Neutrophil (primary cell): ENCODE results near the gene RBFOX2.

ENCODE experiments used
- H3K27ac ChIP-seq: fragments of 200-600 bp; sonication (generic); 2 replicates; pipeline ENCODE4 v1.5.1; 2016; ENCODE audit warnings: mild to moderate bottlenecking, moderate library complexity
- H3K27me3 ChIP-seq: fragments of 200-600 bp; sonication (generic); 2 replicates; pipeline ENCODE4 v1.6.0; 2016; ENCODE audit warnings: mild to moderate bottlenecking
- H3K36me3 ChIP-seq: fragments of 200-600 bp; sonication (generic); 2 replicates; pipeline ENCODE4 v1.5.1; 2017
- H3K4me1 ChIP-seq, 2 experiments: fragments of 200-600 bp in 1 of 2; sonication (generic) in 1 of 2; 1 replicate in 1 of 2; 2 replicates in 1 of 2; pipeline versions ENCODE4 v1.5.1 to v1.6.1; 2013 to 2016; ENCODE audit warnings: low read depth in 1 of 2, low read length in 1 of 2, mild to moderate bottlenecking in 1 of 2, moderate library complexity in 1 of 2; ENCODE audit not compliant: control insufficient read depth in 1 of 2, insufficient read depth in 1 of 2
- H3K4me3 ChIP-seq, 2 experiments: fragments of 200-600 bp in 1 of 2; sonication (generic) in 1 of 2; 1 replicate in 1 of 2; 2 replicates in 1 of 2; pipeline ENCODE4 v1.5.1; 2013 to 2016; ENCODE audit warnings: low read depth in 1 of 2, low read length in 1 of 2, mild to moderate bottlenecking in 1 of 2, moderate library complexity in 1 of 2
- H3K9me3 ChIP-seq: fragments of 200-600 bp; sonication (generic); 2 replicates; pipeline ENCODE4 v1.5.1; 2016
- CTCF ChIP-seq: fragments of 200-600 bp; sonication (generic); IDR thresholded peaks from 2 replicates; pipeline ENCODE4 v1.5.1; 2016; ENCODE audit warnings: antibody characterized with exemption

Gene RBFOX2

GRCh38 chr22:35971456-35972119, 57.0 kb downstream of the RBFOX2 start:
- Histone ChIP-seq H3K4me1 (no peaks in the 10 kb centered on the region), H3K9me3 (no peaks in the 10 kb centered on the region), H3K36me3 (no peaks in the 10 kb centered on the region), H3K27me3 (no peaks in the 10 kb centered on the region), H3K27ac (no peak overlapping the region), H3K4me3 (no peak overlapping the region)
- no peak for TF ChIP-seq CTCF

- Histone ChIP-seq H3K4me3 (no peak overlapping the region), H3K27ac (no peak overlapping the region), H3K27me3 (no peaks in the 10 kb centered on the region), H3K4me1 (no peaks in the 10 kb centered on the region), H3K36me3 (no peaks in the 10 kb centered on the region), H3K9me3 (no peaks in the 10 kb centered on the region)
- TF ChIP-seq CTCF: no peak
These were observed 57.8 kb downstream of the RBFOX2 start for GRCh38 chr22:35970616-35971455.

DNA sequence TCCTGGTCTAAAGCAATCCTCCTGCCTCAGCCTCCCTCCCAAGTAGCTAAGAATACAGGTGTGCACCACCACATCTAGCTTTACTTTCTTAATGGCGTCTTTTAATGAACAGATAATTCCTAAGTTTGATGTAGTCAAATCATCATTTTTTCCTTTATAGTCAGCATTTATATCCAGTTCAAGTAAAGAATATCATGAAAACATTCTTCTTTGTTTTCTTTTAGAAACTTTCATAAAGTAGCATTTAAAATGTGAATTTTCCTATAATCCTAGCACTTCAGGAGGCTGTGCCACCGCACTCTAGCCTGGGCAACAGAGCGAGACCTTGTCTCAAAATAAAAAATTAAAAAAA, 61.6 kb downstream of the RBFOX2 start:
- no peak overlapping the region for H3K4me3 ChIP-seq
- no peaks in the 10 kb centered on the region for H3K27me3 ChIP-seq
- no peaks in the 10 kb centered on the region for H3K4me1 ChIP-seq
- H3K36me3 ChIP-seq: no peaks in the 10 kb centered on the region
- no peak for TF ChIP-seq CTCF
- no peak overlapping the region for H3K27ac ChIP-seq
- no peaks in the 10 kb centered on the region for H3K9me3 ChIP-seq

GRCh38 chr22:35966314-35967045, 62.1 kb downstream of the RBFOX2 start:
- H3K36me3 ChIP-seq: no peaks in the 10 kb centered on the region
- H3K4me1 ChIP-seq: no peaks in the 10 kb centered on the region
- H3K27ac ChIP-seq: no peak overlapping the region
- H3K4me3 ChIP-seq: no peak overlapping the region
- H3K27me3 ChIP-seq: no peaks in the 10 kb centered on the region
- no peaks in the 10 kb centered on the region for H3K9me3 ChIP-seq
- no peak for TF ChIP-seq CTCF

- TF ChIP-seq CTCF: no peak
- Histone ChIP-seq H3K27me3 (no peaks in the 10 kb centered on the region), H3K27ac (no peak overlapping the region), H3K36me3 (no peaks in the 10 kb centered on the region), H3K4me1 (no peaks in the 10 kb centered on the region), H3K9me3 (no peaks in the 10 kb centered on the region), H3K4me3 (no peak overlapping the region)
These were observed 65.3 kb downstream of the RBFOX2 start for GRCh38 chr22:35963237-35963810.
